ENCODE measurements around the gene NTN3. TPM values are rescaled to one million over a fixed set of nuclear protein-coding genes. Genes with fewer than 3 reads are reported as not detected.

NTN3 gene
- total RNA-seq, 1 donor from 2014 or later = 2.5 TPM

DNA sequence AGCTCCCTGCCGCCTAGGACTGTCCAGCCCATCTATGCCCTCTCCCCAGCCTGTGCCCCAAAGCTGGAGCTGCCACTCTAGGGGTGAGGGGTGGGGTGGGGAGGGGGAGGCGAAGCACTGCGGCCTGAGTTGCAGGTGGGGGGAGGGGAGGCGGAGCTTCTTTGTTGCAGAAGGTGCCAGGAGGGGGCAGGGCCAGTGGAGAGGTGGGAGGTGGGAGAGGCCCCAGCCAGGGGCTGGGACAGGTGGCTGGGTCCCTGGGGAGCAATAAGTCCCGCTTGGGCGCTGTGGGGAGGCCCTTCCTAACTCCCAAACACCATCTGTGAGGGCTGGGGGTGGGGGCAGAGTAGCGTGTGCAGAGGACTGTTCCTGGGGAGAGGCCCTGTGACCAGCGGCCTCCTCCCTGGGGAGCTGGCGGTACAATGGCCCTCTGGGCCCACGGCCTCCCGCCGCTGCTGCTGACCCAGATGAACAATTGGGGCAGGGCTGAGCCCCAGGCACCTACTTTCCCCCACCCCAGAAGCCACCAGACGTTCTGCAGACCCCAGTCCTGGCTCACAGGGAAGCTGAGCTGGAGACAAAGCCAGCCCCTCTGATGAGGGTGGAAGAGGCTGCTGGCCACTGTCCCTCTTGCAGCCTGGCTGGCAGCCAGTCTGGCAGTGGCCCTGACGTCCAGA is 2.2 kb upstream of the NTN3 start:
- Mint-ChIP-seq H3K27ac (no peak overlapping the region), H3K4me1 (ENCODE audit: low read depth) (peaks cover 11% of the 10 kb centered on the region)

DNA sequence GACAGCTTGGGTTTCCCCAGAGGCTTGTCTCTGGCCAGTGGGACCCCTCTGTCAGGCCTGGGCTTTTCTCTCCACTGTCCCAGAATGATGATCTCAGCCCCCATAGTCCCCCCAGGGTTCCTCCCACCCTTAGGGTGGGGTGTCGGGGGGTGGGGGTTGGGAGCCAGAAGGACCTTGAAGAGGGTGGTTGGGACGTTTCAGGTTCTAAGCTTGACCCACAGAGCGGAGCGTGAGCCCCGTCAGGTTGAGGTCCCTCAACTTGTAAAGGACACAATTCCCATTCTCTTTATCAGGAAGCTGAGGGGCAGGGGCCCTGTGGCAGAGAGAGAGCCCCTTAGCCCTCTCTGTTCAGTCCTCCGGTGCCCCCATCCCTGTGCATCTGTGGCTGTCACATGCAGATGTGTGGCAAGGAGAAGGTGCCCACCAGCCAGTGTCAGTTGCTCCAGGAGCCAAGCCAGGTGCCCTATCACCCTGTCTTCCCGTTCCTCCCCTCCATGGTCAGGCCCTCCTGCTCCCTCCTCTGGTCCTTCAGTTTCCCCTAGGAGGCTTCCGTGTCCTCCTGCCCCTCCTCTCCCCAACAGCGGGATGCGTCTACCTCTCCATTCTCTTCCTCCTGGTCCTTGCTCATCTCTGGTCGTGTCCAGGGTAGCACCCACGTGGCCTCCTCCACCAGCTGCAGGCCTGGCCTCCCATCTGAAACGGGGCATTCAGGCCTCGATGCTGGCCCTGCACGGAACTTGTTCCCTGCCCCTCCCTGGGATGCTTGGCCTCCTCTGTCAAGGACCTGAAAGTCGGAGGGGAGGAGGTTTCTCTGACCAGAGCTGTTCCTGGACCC is 1.5 kb upstream of the NTN3 start:
- no peaks in the 10 kb centered on the region for H3K9me3 Mint-ChIP-seq (ENCODE audit: low read depth)
- H3K4me1 Mint-ChIP-seq (ENCODE audit: low read depth) = peaks cover 11% of the 10 kb centered on the region
- no peaks in the 10 kb centered on the region for H3K36me3 Mint-ChIP-seq (ENCODE audit: insufficient read depth)
- no peak for DNase-seq (ENCODE audit: low spot score, unreplicated experiment)
- H3K27ac Mint-ChIP-seq = no peak overlapping the region
- no peak for TF ChIP-seq CTCF (IDR thresholded peaks at IDR 0.05; ENCODE audit: unreplicated experiment)
- peaks cover 18% of the 10 kb centered on the region for H3K27me3 Mint-ChIP-seq
- peak overlapping the region; percentile 38 for H3K4me3 Mint-ChIP-seq (ENCODE audit: low read depth)

More for the DNA sequence above, 2.2 kb upstream of the NTN3 start:
- Mint-ChIP-seq H3K4me3 (ENCODE audit: low read depth) (peak overlapping the region; percentile 74), H3K36me3 (ENCODE audit: insufficient read depth) (no peaks in the 10 kb centered on the region), H3K27me3 (peaks cover 18% of the 10 kb centered on the region), H3K9me3 (ENCODE audit: low read depth) (no peaks in the 10 kb centered on the region)
- TF ChIP-seq CTCF (IDR thresholded peaks at IDR 0.05; ENCODE audit: unreplicated experiment) = no peak
- no peak for DNase-seq (ENCODE audit: low spot score, unreplicated experiment)

GRCh38 chr16:2470234-2470601 is 879 bp upstream of the NTN3 start:
- no peak for TF ChIP-seq CTCF (IDR thresholded peaks at IDR 0.05; ENCODE audit: unreplicated experiment)
- H3K4me1 Mint-ChIP-seq (ENCODE audit: low read depth) = peaks cover 11% of the 10 kb centered on the region

DNA sequence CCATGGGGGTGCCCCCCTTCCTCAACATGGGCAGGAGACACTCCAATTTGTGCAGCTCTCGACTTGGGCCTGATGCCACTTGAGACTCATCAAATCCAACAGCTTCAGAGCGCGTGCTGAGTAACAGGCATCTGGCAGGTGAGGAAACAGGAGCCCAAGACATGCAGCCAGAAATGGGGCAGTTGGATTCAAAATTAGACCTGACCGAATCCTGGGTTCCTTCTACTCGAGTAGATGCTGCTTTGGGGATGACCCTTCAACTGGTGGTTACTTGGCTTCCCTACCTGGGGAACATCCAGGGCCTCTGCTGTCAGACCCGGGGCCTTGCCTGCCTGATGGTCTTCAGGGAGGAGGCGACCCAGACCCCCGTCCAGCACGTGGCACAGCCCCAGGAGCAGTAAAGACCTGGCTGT is 488 bp upstream of the NTN3 start:
- Mint-ChIP-seq H3K27me3 (peaks cover 18% of the 10 kb centered on the region), H3K36me3 (ENCODE audit: insufficient read depth) (no peaks in the 10 kb centered on the region), H3K4me1 (ENCODE audit: low read depth) (peaks cover 11% of the 10 kb centered on the region), H3K27ac (no peak overlapping the region), H3K4me3 (ENCODE audit: low read depth) (peak overlapping the region; percentile 21), H3K9me3 (ENCODE audit: low read depth) (no peaks in the 10 kb centered on the region)
- no peak for DNase-seq (ENCODE audit: low spot score, unreplicated experiment)
- TF ChIP-seq CTCF (IDR thresholded peaks at IDR 0.05; ENCODE audit: unreplicated experiment) = no peak

More at GRCh38 chr16:2470234-2470601, 879 bp upstream of the NTN3 start:
- Mint-ChIP-seq H3K4me3 (ENCODE audit: low read depth) (peak overlapping the region; percentile 21), H3K9me3 (ENCODE audit: low read depth) (no peaks in the 10 kb centered on the region), H3K27ac (no peak overlapping the region), H3K36me3 (ENCODE audit: insufficient read depth) (no peaks in the 10 kb centered on the region), H3K27me3 (peaks cover 18% of the 10 kb centered on the region)
- DNase-seq (ENCODE audit: low spot score, unreplicated experiment) = no peak

DNA sequence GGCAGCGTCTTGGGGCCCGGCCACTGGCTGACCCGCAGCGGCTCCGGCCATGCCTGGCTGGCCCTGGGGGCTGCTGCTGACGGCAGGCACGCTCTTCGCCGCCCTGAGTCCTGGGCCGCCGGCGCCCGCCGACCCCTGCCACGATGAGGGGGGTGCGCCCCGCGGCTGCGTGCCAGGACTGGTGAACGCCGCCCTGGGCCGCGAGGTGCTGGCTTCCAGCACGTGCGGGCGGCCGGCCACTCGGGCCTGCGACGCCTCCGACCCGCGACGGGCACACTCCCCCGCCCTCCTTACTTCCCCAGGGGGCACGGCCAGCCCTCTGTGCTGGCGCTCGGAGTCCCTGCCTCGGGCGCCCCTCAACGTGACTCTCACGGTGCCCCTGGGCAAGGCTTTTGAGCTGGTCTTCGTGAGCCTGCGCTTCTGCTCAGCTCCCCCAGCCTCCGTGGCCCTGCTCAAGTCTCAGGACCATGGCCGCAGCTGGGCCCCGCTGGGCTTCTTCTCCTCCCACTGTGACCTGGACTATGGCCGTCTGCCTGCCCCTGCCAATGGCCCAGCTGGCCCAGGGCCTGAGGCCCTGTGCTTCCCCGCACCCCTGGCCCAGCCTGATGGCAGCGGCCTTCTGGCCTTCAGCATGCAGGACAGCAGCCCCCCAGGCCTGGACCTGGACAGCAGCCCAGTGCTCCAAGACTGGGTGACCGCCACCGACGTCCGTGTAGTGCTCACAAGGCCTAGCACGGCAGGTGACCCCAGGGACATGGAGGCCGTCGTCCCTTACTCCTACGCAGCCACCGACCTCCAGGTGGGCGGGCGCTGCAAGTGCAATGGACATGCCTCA is 773 bp downstream of the NTN3 start:
- Mint-ChIP-seq H3K27ac (no peak overlapping the region), H3K9me3 (ENCODE audit: low read depth) (no peaks in the 10 kb centered on the region), H3K4me1 (ENCODE audit: low read depth) (peaks cover 20% of the 10 kb centered on the region), H3K4me3 (ENCODE audit: low read depth) (no peak overlapping the region), H3K27me3 (peaks cover 20% of the 10 kb centered on the region), H3K36me3 (ENCODE audit: insufficient read depth) (no peaks in the 10 kb centered on the region)
- no peak for DNase-seq (ENCODE audit: low spot score, unreplicated experiment)
- no peak for TF ChIP-seq CTCF (IDR thresholded peaks at IDR 0.05; ENCODE audit: unreplicated experiment)

Data from progenitor cell of endocrine pancreas (in vitro differentiated cells).